KG1 (cell line): Measurements from ENCODE around the gene OPN1MW.
"Not testable (repeated sequence)": the region's sequence is repeated elsewhere in the genome, so short reads cannot be mapped to it uniquely, and the experiment has no call there.

ENCODE experiments used
- DNase-seq: peaks from one replicate; lab custom pipeline; 2025; lab: John Stamatoyannopoulos, UW

The OPN1MW gene

DNA sequence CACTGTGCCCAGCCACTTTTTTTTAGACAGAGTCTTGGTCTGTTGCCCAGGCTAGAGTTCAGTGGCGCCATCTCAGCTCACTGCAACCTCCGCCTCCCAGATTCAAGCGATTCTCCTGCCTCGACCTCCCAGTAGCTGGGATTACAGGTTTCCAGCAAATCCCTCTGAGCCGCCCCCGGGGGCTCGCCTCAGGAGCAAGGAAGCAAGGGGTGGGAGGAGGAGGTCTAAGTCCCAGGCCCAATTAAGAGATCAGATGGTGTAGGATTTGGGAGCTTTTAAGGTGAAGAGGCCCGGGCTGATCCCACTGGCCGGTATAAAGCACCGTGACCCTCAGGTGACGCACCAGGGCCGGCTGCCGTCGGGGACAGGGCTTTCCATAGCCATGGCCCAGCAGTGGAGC, at the start of gene OPN1MW:
OPN1MW (plus strand) TSS at position 301 of the 400 bp plus-strand sequence; CDS start at position 383, 82 bp downstream.
- not testable (repeated sequence) for DNase-seq

GRCh38 chrX:154135458-154136229, 46.8 kb upstream of the OPN1MW start:
- no peak for DNase-seq

DNA sequence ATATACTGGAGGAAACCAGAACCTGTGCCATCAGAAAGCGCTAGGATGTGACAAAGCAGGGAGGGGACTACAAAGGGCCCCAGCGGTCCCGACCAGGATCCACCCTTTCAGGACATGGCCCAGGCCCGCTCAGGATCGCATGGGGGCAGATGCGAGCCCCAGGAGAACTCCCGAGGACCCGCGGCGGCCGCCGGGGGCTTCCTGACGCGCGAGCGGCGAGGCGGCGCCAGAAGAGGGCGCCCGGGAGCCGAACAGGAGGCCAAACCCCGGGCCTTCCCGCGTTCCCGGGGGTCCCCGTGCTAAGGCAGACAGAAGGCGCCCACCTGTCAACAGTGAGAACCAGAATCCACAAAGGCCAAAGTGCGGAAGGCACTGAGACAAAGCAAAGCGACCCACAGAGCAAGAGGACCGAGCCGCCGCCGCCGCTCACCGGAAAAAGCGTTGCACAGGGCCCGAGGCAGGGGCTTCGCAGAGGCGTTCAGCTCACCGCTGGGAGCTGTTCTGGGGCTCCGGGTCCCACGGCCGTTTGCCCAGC, 45.7 kb upstream of the OPN1MW start:
- DNase-seq, result no peak

- no peak for DNase-seq
These were observed 43.5 kb upstream of the OPN1MW start for GRCh38 chrX:154138857-154139256.

DNA sequence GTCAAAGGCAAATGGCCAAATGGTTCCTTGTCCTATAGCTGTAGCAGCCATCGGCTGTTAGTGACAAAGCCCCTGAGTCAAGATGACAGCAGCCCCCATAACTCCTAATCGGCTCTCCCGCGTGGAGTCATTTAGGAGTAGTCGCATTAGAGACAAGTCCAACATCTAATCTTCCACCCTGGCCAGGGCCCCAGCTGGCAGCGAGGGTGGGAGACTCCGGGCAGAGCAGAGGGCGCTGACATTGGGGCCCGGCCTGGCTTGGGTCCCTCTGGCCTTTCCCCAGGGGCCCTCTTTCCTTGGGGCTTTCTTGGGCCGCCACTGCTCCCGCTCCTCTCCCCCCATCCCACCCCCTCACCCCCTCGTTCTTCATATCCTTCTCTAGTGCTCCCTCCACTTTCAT, 42.2 kb upstream of the OPN1MW start:
- no peak for DNase-seq

GRCh38 chrX:154140742-154141141, 41.7 kb upstream of the OPN1MW start:
- no peak for DNase-seq

GRCh38 chrX:154142386-154142785, 40.0 kb upstream of the OPN1MW start:
- DNase-seq, result no peak

- no peak for DNase-seq
These were observed 39.2 kb upstream of the OPN1MW start for GRCh38 chrX:154142950-154143745.

DNA sequence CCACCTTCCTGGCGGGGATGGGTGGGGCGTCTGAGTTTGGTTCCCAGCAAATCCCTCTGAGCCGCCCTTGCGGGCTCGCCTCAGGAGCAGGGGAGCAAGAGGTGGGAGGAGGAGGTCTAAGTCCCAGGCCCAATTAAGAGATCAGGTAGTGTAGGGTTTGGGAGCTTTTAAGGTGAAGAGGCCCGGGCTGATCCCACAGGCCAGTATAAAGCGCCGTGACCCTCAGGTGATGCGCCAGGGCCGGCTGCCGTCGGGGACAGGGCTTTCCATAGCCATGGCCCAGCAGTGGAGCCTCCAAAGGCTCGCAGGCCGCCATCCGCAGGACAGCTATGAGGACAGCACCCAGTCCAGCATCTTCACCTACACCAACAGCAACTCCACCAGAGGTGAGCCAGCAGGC, 38.4 kb upstream of the OPN1MW start, which contains the start of gene OPN1LW:
OPN1LW (plus strand) TSS at position 234 of the 400 bp plus-strand sequence; CDS start at position 275, 41 bp downstream.
- DNase-seq, result not testable (repeated sequence)

DNA sequence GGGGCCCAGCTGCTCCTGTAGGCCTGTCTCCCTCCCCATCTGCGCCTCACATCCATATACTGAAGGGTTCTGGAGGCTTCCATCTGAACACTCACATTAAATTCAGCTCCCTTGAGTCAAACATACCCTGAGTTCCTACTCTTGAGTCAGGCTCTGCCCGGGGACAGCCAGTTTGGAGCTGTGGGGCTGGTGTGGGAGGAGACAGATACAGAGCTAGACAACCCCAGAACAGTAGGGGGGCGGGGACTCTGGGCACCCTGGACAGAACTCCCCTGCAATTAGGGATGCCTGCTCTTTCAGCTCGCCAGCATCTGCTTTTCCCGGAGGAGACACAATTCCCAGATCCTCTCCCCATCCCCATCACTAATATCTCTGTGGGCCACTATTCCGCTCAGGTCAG, 31.4 kb upstream of the OPN1MW start:
- not testable (repeated sequence) for DNase-seq

GRCh38 chrX:154156221-154156620, 26.2 kb upstream of the OPN1MW start:
- DNase-seq, result not testable (repeated sequence)

GRCh38 chrX:154157207-154157606, 25.2 kb upstream of the OPN1MW start:
- DNase-seq, result not testable (repeated sequence)

DNA sequence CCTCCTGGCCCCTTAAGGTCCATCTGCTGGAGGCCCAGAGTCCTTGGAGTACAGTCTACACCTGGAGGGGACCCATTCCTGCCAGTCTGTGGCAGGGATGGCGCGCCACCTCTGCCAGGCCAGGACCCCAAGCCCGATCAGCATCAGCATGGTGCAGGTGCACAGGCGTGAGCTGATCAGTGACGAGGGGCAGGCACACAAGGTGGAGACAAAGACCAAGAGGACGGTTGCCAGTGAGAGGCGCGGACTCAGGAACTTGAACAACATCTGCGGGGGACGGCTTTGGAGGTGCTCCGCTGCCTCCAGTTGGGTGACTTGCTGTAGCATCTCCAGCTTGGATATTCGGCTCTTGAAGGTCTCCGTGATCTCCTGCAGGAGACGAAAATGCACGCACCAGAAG, 23.1 kb upstream of the OPN1MW start:
- not testable (repeated sequence) for DNase-seq

GRCh38 chrX:154164902-154165301, 17.5 kb upstream of the OPN1MW start:
- not testable (repeated sequence) for DNase-seq

DNA sequence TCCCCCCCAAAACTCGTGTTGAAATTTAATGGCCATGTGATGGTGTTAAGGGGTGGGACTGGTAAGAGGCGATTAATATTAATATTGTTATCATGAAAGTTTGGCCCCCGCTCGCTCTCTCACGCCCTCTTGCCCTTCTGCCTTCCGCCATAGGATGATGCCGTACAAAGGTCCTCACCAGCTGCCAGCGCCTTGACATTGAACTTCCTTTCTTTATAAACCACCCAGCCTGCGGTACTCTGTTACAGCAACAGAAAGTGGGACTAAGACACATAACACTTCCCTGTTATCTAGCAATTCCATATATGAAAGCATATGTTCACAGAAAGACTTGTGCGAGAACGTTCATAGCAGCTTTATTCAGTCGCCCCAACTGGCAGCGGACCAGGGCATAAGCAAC, 14.0 kb upstream of the OPN1MW start:
- DNase-seq, result not testable (repeated sequence)

GRCh38 chrX:154172535-154172943, 9.9 kb upstream of the OPN1MW start:
- DNase-seq, result not testable (repeated sequence)

DNA sequence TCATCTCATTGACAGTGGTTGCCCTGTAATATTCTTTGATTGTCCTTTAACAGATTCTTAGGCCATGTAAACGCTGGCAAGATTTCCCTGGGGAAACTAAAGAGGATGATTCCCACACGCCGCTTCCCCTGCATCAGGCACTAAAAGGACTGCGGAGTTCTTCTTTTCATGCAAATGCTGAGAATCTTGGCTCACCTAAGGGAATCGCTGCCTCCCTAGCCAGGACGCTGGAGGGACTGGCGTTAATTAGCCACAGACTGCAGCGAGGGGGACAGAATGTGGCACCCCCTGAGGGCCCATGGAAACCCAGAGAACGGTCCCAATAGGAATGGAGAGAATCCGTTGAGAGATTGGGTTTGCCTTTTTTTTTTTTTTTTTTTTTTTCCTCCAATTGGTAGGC, 8.0 kb upstream of the OPN1MW start:
- DNase-seq, result not testable (repeated sequence)

GRCh38 chrX:154183794-154184193, 1.4 kb downstream of the OPN1MW start:
- DNase-seq, result not testable (repeated sequence)

- DNase-seq, result not testable (repeated sequence)
These were observed 10.4 kb downstream of the OPN1MW start for GRCh38 chrX:154192846-154193245.

DNA sequence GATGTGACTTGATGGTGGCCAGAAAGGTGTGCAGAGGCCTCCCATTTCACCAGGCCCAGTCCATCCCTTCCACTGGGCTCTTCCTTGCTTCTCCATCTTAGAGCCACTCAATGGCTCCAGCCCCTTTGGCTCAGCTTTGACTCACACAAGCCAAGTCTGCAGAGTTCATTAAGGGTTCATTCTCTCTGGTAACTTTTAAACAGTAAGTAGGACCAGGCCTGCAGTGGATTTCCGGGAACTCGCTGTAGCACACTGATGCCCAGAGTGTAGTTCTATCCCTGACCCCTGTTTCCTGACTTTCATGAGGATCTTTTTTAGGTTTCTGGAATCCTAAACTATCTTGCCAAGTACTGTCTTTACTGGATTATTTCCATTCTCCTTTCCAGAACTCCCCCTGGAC, 11.9 kb downstream of the OPN1MW start:
- not testable (repeated sequence) for DNase-seq

GRCh38 chrX:154196466-154196865, 14.1 kb downstream of the OPN1MW start:
- DNase-seq, result not testable (repeated sequence)

- not testable (repeated sequence) for DNase-seq
These were observed 27.4 kb downstream of the OPN1MW start for GRCh38 chrX:154209670-154210418.
